Parathyroid adenoma (tissue), 2 donors: ENCODE data around the gene SPEF2.

Experiments
- H2AFZ ChIP-seq: fragments of 300-600 bp; sonication (generic); one replicate; pipeline ENCODE4 v1.7.0; 2017; ENCODE audit warnings: antibody characterized with exemption, mild to moderate bottlenecking
- H3K27ac ChIP-seq: fragments of 300-600 bp; sonication (generic); one replicate; pipeline ENCODE4 v1.7.0; 2017
- H3K27me3 ChIP-seq: fragments of 300-600 bp; sonication (generic); one replicate; pipeline ENCODE4 v1.7.0; 2017; ENCODE audit warnings: low read length; ENCODE audit not compliant: control insufficient read depth, insufficient read depth
- H3K36me3 ChIP-seq: fragments of 300-600 bp; sonication (generic); one replicate; pipeline ENCODE4 v1.7.0; 2017; ENCODE audit warnings: low read length; ENCODE audit not compliant: control insufficient read depth, insufficient read depth
- H3K4me1 ChIP-seq: fragments of 300-600 bp; sonication (generic); one replicate; pipeline ENCODE4 v1.7.0; 2017; ENCODE audit warnings: control low read depth
- H3K4me2 ChIP-seq: fragments of 300-600 bp; sonication (generic); one replicate; pipeline ENCODE4 v1.7.0; 2017; ENCODE audit warnings: low read length
- H3K4me3 ChIP-seq: fragments of 300-600 bp; sonication (generic); one replicate; pipeline ENCODE4 v1.7.0; 2017; ENCODE audit warnings: low read depth, low read length
- H3K79me2 ChIP-seq: fragments of 300-600 bp; sonication (generic); one replicate; pipeline ENCODE4 v1.7.0; 2017; ENCODE audit warnings: control low read depth
- H3K9ac ChIP-seq: fragments of 300-600 bp; sonication (generic); one replicate; pipeline ENCODE4 v1.7.0; 2017; ENCODE audit warnings: mild to moderate bottlenecking
- H3K9me3 ChIP-seq: fragments of 300-600 bp; sonication (generic); one replicate; pipeline ENCODE4 v1.7.0; 2017; ENCODE audit warnings: low read length; ENCODE audit not compliant: control insufficient read depth
- CTCF ChIP-seq: fragments of 300-600 bp; sonication (generic); IDR thresholded peaks from one replicate; pipeline ENCODE4 v1.7.0; 2017; ENCODE audit warnings: antibody characterized with exemption, mild to moderate bottlenecking
- donor health status: primary hyperparathyroidism.

The SPEF2 gene

GRCh38 chr5:35823347-35824098, 205.9 kb downstream of the SPEF2 start:
- Histone ChIP-seq H3K4me2 (no peak overlapping the region), H3K9me3 (no peaks in the 10 kb centered on the region), H2AFZ (no peak overlapping the region), H3K4me1 (no peaks in the 10 kb centered on the region), H3K4me3 (no peak overlapping the region), H3K9ac (no peak overlapping the region), H3K27me3 (no peaks in the 10 kb centered on the region), H3K79me2 (no peaks in the 10 kb centered on the region), H3K36me3 (no peaks in the 10 kb centered on the region), H3K27ac (no peak overlapping the region)
- no peak for TF ChIP-seq CTCF

- TF ChIP-seq CTCF: no peak
- H3K9me3 ChIP-seq: no peaks in the 10 kb centered on the region
- H3K36me3 ChIP-seq: no peaks in the 10 kb centered on the region
- H3K4me2 ChIP-seq: no peak overlapping the region
- no peak overlapping the region for H3K9ac ChIP-seq
- no peaks in the 10 kb centered on the region for H3K27me3 ChIP-seq
- no peak overlapping the region for H2AFZ ChIP-seq
- no peak overlapping the region for H3K27ac ChIP-seq
- H3K4me1 ChIP-seq: peaks cover 4% of the 10 kb centered on the region
- no peaks in the 10 kb centered on the region for H3K79me2 ChIP-seq
- no peak overlapping the region for H3K4me3 ChIP-seq
These were observed 208.4 kb downstream of the SPEF2 start for GRCh38 chr5:35826056-35826455.

GRCh38 chr5:35826554-35826953, 208.9 kb downstream of the SPEF2 start:
- H3K27ac ChIP-seq: no peak overlapping the region
- H2AFZ ChIP-seq: no peak overlapping the region
- H3K36me3 ChIP-seq: no peaks in the 10 kb centered on the region
- no peak for TF ChIP-seq CTCF
- H3K4me3 ChIP-seq: no peak overlapping the region
- H3K79me2 ChIP-seq: no peaks in the 10 kb centered on the region
- no peak overlapping the region for H3K9ac ChIP-seq
- no peaks in the 10 kb centered on the region for H3K9me3 ChIP-seq
- H3K27me3 ChIP-seq: no peaks in the 10 kb centered on the region
- peaks cover 9% of the 10 kb centered on the region for H3K4me1 ChIP-seq
- H3K4me2 ChIP-seq: no peak overlapping the region

- Histone ChIP-seq H3K27ac (no peak overlapping the region), H3K9me3 (no peaks in the 10 kb centered on the region), H2AFZ (no peak overlapping the region), H3K9ac (no peak overlapping the region), H3K4me1 (peaks cover 13% of the 10 kb centered on the region), H3K4me2 (no peak overlapping the region), H3K36me3 (no peaks in the 10 kb centered on the region), H3K27me3 (no peaks in the 10 kb centered on the region), H3K4me3 (no peak overlapping the region), H3K79me2 (no peaks in the 10 kb centered on the region)
- no peak for TF ChIP-seq CTCF
These were observed 210.5 kb downstream of the SPEF2 start for GRCh38 chr5:35828082-35828598.

- no peak for TF ChIP-seq CTCF
- H3K4me3 ChIP-seq: no peak overlapping the region
- no peak overlapping the region for H2AFZ ChIP-seq
- H3K27me3 ChIP-seq: no peaks in the 10 kb centered on the region
- no peaks in the 10 kb centered on the region for H3K79me2 ChIP-seq
- H3K9me3 ChIP-seq: no peaks in the 10 kb centered on the region
- H3K36me3 ChIP-seq: no peaks in the 10 kb centered on the region
- no peak overlapping the region for H3K9ac ChIP-seq
- no peak overlapping the region for H3K27ac ChIP-seq
- H3K4me2 ChIP-seq: no peak overlapping the region
- peaks cover 13% of the 10 kb centered on the region for H3K4me1 ChIP-seq
These were observed 212.9 kb downstream of the SPEF2 start for GRCh38 chr5:35830587-35830986.
